ENCODE measurements around the gene INO80C. TPM values are rescaled to one million over a fixed set of nuclear protein-coding genes. Genes with fewer than 3 reads are reported as not detected.

INO80C gene
- total RNA-seq, 1 donor from 2014 or later, result 33.8 TPM

GRCh38 chr18:35477497-35477896 is 20.3 kb downstream of the INO80C start:
- Mint-ChIP-seq H3K27ac (ENCODE audit: unreplicated experiment) (no peak overlapping the region), H3K9me3 (peaks cover 3% of the 10 kb centered on the region), H3K4me1 (peaks cover 11% of the 10 kb centered on the region), H3K36me3 (ENCODE audit: low read depth) (peaks cover 14% of the 10 kb centered on the region), H3K4me3 (no peak overlapping the region), H3K27me3 (ENCODE audit: low read depth) (no peaks in the 10 kb centered on the region)
- no peak for TF ChIP-seq CTCF (conservative IDR thresholded peaks at IDR 0.05)
- DNase-seq (ENCODE audit: low read depth, low spot score), result no peak

GRCh38 chr18:35474884-35475283 is 22.9 kb downstream of the INO80C start:
- Mint-ChIP-seq H3K27ac (ENCODE audit: unreplicated experiment) (no peak overlapping the region), H3K4me1 (peaks cover 11% of the 10 kb centered on the region), H3K4me3 (no peak overlapping the region), H3K36me3 (ENCODE audit: low read depth) (peaks cover 16% of the 10 kb centered on the region), H3K9me3 (peaks cover 3% of the 10 kb centered on the region), H3K27me3 (ENCODE audit: low read depth) (no peaks in the 10 kb centered on the region)
- no peak for TF ChIP-seq CTCF (conservative IDR thresholded peaks at IDR 0.05)
- no peak for DNase-seq (ENCODE audit: low read depth, low spot score)

DNA sequence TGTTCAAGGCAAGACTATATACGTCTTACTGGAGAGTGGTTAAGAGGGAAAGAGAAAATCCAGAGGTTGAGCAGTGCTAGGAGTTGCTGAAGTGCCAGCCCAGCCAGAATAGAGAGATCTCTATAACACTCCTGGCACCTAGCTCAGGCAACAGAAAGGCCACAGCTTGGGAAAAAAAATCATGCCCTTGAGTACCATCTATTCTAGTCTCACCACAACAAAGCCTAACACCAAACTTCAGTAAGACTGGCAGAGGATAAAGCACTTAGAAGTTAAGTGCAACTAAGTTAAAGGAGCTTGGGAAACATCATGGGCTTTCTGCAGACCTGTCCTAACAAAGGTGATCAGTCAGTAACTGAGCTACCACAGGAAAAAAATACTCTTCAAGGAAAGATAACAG is 24.2 kb downstream of the INO80C start:
- Mint-ChIP-seq H3K36me3 (ENCODE audit: low read depth) (peaks cover 24% of the 10 kb centered on the region), H3K27me3 (ENCODE audit: low read depth) (no peaks in the 10 kb centered on the region), H3K9me3 (peaks cover 3% of the 10 kb centered on the region), H3K27ac (ENCODE audit: unreplicated experiment) (no peak overlapping the region), H3K4me3 (no peak overlapping the region), H3K4me1 (peaks cover 2% of the 10 kb centered on the region)
- no peak for DNase-seq (ENCODE audit: low read depth, low spot score)
- TF ChIP-seq CTCF (conservative IDR thresholded peaks at IDR 0.05), result no peak

DNA sequence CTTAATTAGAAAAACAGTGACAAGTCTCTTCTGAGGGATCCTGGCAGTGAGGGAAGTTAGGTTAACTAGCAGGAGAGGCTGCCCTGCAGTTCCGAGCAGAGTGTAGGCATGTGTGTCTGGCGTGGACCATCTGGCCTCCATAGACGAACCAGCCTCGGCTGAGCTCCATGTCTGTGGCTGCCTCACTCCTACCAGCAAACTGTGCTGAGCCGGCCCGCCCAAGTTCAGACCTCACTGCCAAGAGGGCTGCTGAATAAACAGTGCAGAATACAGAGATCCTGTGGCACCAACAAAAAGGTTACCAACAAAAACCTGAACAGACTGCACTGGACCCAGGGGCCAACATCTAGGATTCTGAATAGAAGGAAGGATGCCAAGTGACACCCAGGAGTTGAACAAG is 27.3 kb downstream of the INO80C start:
- H3K4me3 Mint-ChIP-seq, result no peak overlapping the region
- no peaks in the 10 kb centered on the region for H3K27me3 Mint-ChIP-seq (ENCODE audit: low read depth)
- no peak for DNase-seq (ENCODE audit: low read depth, low spot score)
- TF ChIP-seq CTCF (conservative IDR thresholded peaks at IDR 0.05), result no peak
- no peaks in the 10 kb centered on the region for H3K4me1 Mint-ChIP-seq
- peaks cover 3% of the 10 kb centered on the region for H3K9me3 Mint-ChIP-seq
- H3K36me3 Mint-ChIP-seq (ENCODE audit: low read depth), result peaks cover 26% of the 10 kb centered on the region
- no peak overlapping the region for H3K27ac Mint-ChIP-seq (ENCODE audit: unreplicated experiment)

DNA sequence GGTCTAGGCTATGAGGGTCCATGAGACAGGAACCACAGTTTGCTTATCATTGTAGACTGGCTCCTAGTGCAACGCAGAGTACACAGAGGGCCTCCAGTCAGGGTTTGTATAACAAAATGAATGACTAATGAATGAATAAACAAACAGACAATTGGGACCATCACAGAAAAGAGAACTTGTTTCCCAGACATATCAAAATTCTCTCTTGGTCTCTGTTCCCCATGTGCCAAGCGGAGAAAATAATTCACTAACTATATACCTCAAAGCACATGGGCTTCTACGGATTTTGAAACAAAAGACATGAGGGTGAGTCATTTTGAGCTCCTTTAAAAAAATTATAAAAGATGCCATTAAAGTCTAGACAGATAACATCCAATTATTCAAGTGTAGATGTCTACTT is 28.0 kb downstream of the INO80C start:
- Mint-ChIP-seq H3K36me3 (ENCODE audit: low read depth) (peaks cover 22% of the 10 kb centered on the region), H3K27me3 (ENCODE audit: low read depth) (no peaks in the 10 kb centered on the region), H3K27ac (ENCODE audit: unreplicated experiment) (no peak overlapping the region), H3K4me3 (no peak overlapping the region), H3K9me3 (no peaks in the 10 kb centered on the region), H3K4me1 (no peaks in the 10 kb centered on the region)
- TF ChIP-seq CTCF (conservative IDR thresholded peaks at IDR 0.05), result no peak
- no peak for DNase-seq (ENCODE audit: low read depth, low spot score)

DNA sequence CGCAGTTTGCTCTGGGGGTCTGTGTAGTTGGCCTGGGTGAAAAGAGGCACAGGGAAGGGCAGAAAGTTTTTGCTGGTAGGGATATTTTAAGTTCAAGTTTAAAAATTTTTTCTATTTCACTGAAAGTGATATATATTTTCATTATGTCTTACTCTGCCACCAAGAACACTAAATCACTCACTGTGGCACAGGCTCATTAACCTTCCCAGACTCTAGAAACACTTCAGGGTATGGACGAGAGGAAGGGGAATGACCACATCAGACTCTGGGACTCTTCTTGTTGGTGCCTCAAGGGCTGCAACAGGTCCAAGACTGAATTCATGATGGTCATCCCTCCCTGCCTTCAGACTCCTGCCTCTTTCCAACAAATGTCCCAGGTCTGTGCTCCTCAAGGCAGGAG is 29.0 kb downstream of the INO80C start:
- Mint-ChIP-seq H3K36me3 (ENCODE audit: low read depth) (peaks cover 21% of the 10 kb centered on the region), H3K27me3 (ENCODE audit: low read depth) (no peaks in the 10 kb centered on the region), H3K27ac (ENCODE audit: unreplicated experiment) (no peak overlapping the region), H3K4me3 (no peak overlapping the region), H3K9me3 (no peaks in the 10 kb centered on the region), H3K4me1 (no peaks in the 10 kb centered on the region)
- TF ChIP-seq CTCF (conservative IDR thresholded peaks at IDR 0.05), result no peak
- DNase-seq (ENCODE audit: low read depth, low spot score), result no peak

Data from neural crest cell (in vitro differentiated cells).